GM12872 (cell line): ENCODE data around the gene DHX40.

Experiments
- CTCF ChIP-seq: IDR thresholded peaks from 3 replicates; pipeline ENCODE4 v1.5.1; 2011; ENCODE audit warnings: low read depth, mild to moderate bottlenecking, low read length, moderate library complexity; ENCODE audit not compliant: insufficient read depth

DHX40 gene

GRCh38 chr17:59565171-59565958 is at the start of gene DHX40:
Gene DHX40, plus strand, starts transcription at chr17:59565610. Its CDS starts 62 bp downstream, at chr17:59565672.
- no peak for TF ChIP-seq CTCF

DNA sequence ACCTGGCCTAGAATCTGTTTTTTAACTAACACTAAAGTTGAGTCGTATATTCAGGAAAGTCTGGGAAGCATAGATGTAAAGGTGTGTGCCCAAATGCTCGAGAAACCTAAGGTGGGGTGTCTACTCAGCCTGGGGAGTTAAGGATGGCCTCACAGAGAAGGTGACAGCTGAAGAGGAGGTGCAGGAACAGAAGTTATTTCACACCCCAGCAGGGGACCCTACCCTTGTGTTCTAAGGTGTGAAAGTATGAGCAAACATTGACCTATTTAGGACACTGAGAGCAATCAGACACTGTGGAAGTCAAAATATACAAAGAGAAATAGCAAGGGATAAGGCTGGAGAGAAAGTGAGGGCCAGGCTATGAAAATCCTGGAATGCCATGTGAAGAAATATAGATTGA is 49.0 kb upstream of the DHX40 start:
- no peak for TF ChIP-seq CTCF

DNA sequence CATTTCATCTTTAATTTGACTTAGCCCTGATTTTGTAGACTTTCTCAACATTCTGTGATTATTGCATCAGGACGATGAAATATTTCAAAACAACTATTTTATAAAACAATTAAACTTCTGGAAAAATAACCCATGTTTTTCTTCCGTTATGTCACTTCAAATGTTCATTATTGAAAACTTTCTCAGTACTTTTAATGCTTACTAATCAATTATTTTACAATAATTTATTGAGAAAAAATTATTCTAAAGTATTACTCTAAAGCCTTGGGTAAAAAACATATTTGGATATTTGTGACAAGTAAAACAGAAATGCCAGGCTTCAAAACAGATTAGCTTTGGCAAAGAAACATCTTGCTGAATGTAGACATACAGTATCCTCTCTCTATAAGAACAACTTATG is 46.3 kb upstream of the DHX40 start:
- no peak for TF ChIP-seq CTCF

- no peak for TF ChIP-seq CTCF
Observed at GRCh38 chr17:59520251-59520650, 45.2 kb upstream of the DHX40 start.

DNA sequence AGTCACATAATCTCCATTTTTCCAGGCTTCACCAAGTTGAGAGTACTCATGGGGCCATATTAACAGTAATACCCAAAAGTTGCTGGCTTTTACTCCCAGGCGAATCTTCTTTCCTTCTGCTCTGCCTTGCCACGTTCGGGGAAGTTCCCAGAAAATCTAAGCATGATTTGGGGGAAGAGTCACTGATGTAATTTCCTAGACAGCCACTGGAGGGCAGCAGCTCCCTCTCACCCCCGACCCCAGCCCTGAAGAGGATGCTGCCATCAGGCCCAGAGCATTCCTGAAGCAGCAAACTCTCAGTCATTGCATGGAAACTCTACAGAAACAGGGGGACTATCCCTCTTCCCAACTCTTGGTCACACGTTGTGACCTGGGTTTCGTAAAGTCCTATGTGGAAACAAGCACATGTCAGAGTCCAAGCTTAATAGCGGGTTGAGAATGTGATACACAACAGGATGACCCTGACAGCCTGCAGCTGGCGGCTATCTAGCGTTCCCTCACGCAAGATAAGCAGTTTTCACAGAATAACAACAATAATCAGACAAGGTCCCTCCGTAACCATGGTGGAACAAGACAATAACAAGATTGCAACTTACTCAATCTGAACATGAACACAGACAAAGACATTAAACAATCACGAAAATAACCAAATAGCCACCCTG is 43.8 kb upstream of the DHX40 start:
- TF ChIP-seq CTCF: peak; percentile 88

GRCh38 chr17:59525668-59526067 is 39.7 kb upstream of the DHX40 start:
- no peak for TF ChIP-seq CTCF

- no peak for TF ChIP-seq CTCF
Observed at GRCh38 chr17:59526451-59526850, 39.0 kb upstream of the DHX40 start.
